Naive thymus-derived CD4-positive, alpha-beta T cell (primary cell): ENCODE results near the gene ITPR1. TPM values are rescaled to one million over a fixed set of nuclear protein-coding genes. Genes with fewer than 3 reads are reported as not detected.

ENCODE experiments used
- ATAC-seq: fragments of 150-1000 bp; cut with Tn5 transposase; 2 replicates; pipeline ENCODE4 v1.10.0; 2021; ENCODE audit warnings: mild to moderate bottlenecking, moderate library complexity
- CTCF ChIA-PET: fragments of 350-600 bp; sonication (Branson Sonifier 250); formaldehyde crosslinking; loops from one replicate; lab custom pipeline; 2021; ENCODE audit warnings: antibody characterized with exemption; lab: Charles Lee
- POLR2A ChIA-PET: fragments of 350-600 bp; sonication (Branson Sonifier 250); formaldehyde crosslinking; loops from one replicate; lab custom pipeline; 2021; ENCODE audit warnings: antibody characterized with exemption, inconsistent platforms; lab: Charles Lee
- DNase-seq, 9 donors: peaks; one replicate each; pipeline versions ENCODE4 v3.0.0 to v3.0.0-alpha.2; 2020 to 2022; ENCODE audit warnings: mixed read lengths in 1 of 9
- H3K27ac ChIP-seq: one replicate; pipeline ENCODE4 v1.7.0; 2013; ENCODE audit warnings: mild to moderate bottlenecking, low read depth, low read length, moderate library complexity
- H3K27me3 ChIP-seq, 2 donors: one replicate each; pipeline ENCODE4 v1.7.0; 2013; ENCODE audit warnings: low read length in 2 of 2, mild to moderate bottlenecking in 2 of 2, moderate library complexity in 2 of 2; ENCODE audit not compliant: control insufficient read depth in 2 of 2, insufficient read depth in 2 of 2
- H3K36me3 ChIP-seq, 3 experiments: 1 replicate in 2 of 3; 2 replicates in 1 of 3; pipeline ENCODE4 v1.7.0; 2013; ENCODE audit warnings: low read length in 3 of 3, mild to moderate bottlenecking in 3 of 3, moderate library complexity in 1 of 3; ENCODE audit not compliant: insufficient read depth in 3 of 3, control insufficient read depth in 2 of 3
- H3K4me1 ChIP-seq, 2 donors: one replicate each; pipeline ENCODE4 v1.7.0; 2013; ENCODE audit warnings: low read length in 2 of 2, mild to moderate bottlenecking in 2 of 2, moderate library complexity in 1 of 2; ENCODE audit not compliant: control insufficient read depth in 2 of 2, insufficient read depth in 2 of 2
- H3K4me3 ChIP-seq: 2 replicates; pipeline ENCODE4 v1.7.0; 2013; ENCODE audit warnings: mild to moderate bottlenecking, low read length
- H3K9me3 ChIP-seq, 3 experiments: 1 replicate in 2 of 3; 2 replicates in 1 of 3; pipeline ENCODE4 v1.7.0; 2013; ENCODE audit warnings: low read length in 3 of 3; ENCODE audit not compliant: control insufficient read depth in 2 of 3
- H3K27ac Mint-ChIP-seq, 9 donors: one replicate each; pipeline ENCODE4 v1.8.0; 2020 to 2022; ENCODE audit warnings: mixed read lengths in 9 of 9, mild to moderate bottlenecking in 8 of 9, moderate library complexity in 5 of 9, inconsistent platforms in 2 of 9
- H3K27me3 Mint-ChIP-seq, 5 donors: one replicate each; pipeline ENCODE4 v1.8.0; 2021 to 2022; ENCODE audit warnings: mixed read lengths in 5 of 5, mild to moderate bottlenecking in 1 of 5
- H3K36me3 Mint-ChIP-seq, 5 donors: one replicate each; pipeline ENCODE4 v1.8.0; 2020 to 2022; ENCODE audit warnings: mixed read lengths in 5 of 5, mild to moderate bottlenecking in 3 of 5, inconsistent platforms in 1 of 5
- H3K4me1 Mint-ChIP-seq, 7 donors: one replicate each; pipeline ENCODE4 v1.8.0; 2020 to 2022; ENCODE audit warnings: mixed read lengths in 7 of 7, mild to moderate bottlenecking in 3 of 7, inconsistent platforms in 1 of 7
- H3K4me3 Mint-ChIP-seq, 10 donors: one replicate each; pipeline ENCODE4 v1.8.0; 2020 to 2022; ENCODE audit warnings: mild to moderate bottlenecking in 10 of 10, mixed read lengths in 10 of 10, moderate library complexity in 6 of 10, inconsistent platforms in 2 of 10
- H3K9me3 Mint-ChIP-seq, 11 donors: one replicate each; pipeline ENCODE4 v1.8.0; 2020 to 2022; ENCODE audit warnings: mixed read lengths in 11 of 11, mild to moderate bottlenecking in 4 of 11, inconsistent platforms in 1 of 11, moderate library complexity in 1 of 11
- intact Hi-C, 2 donors: fragments of 100-400 bp; cut with micrococcal nuclease; formaldehyde crosslinking; loops; one replicate each; pipeline ENCODE4 v1.15.1; 2023
- polyA plus RNA-seq, 2 donors: library from polyadenylated mRNA; unstranded; fragments of 300-500 nt; fragmentation: Illumina TruSeq; gene quantifications; one replicate each; pipeline ENCODE4 v1.2.3, GENCODE V29; 2021
- total RNA-seq, 6 experiments: library from RNA in 5 of 6; stranded (reverse) in 5 of 6; gene quantifications; 1 replicate in 5 of 6; 2 replicates in 1 of 6; pipeline ENCODE4 v1.2.3 and lab custom pipeline; 2021 to 2026

ITPR1 gene
- total and polyA plus RNA-seq, 7 experiments from 2014 or later: 15.1 to 118 (median 83.8) TPM

GRCh38 chr3:4704552-4704951 is 211.4 kb downstream of the ITPR1 start:
- CTCF ChIA-PET: interaction anchor here (0.7 kb wide), 1 partner anchor 325 kb away, joined by 3 read pairs; no protein-coding TSS in a partner anchor
- Mint-ChIP-seq H3K9me3 (peaks cover 0 to 15% (median 0%) of the 10 kb centered on the region in 11 donors), H3K27ac (peak overlapping the region in 6 of 9 donors; percentile 17 to 58 (median 29)), H3K4me3 (no peak overlapping the region), H3K36me3 (peaks cover 28 to 75% (median 64%) of the 10 kb centered on the region in 5 donors), H3K27me3 (no peaks in the 10 kb centered on the region), H3K4me1 (peaks cover 0 to 55% (median 0%) of the 10 kb centered on the region in 7 donors)
- Histone ChIP-seq H3K36me3 (peaks cover 5 to 81% (median 11%) of the 10 kb centered on the region in 3 experiments), H3K4me3 (no peak overlapping the region), H3K9me3 (no peaks in the 10 kb centered on the region), H3K27ac (no peak overlapping the region), H3K27me3 (no peaks in the 10 kb centered on the region), H3K4me1 (no peaks in the 10 kb centered on the region)
- POLR2A ChIA-PET: interaction anchor here (0.7 kb wide), 1 partner anchor 490 kb away, joined by 3 read pairs; no protein-coding TSS in a partner anchor
- no peak for ATAC-seq
- no peak for DNase-seq
- intact Hi-C loops: no loop called here

DNA sequence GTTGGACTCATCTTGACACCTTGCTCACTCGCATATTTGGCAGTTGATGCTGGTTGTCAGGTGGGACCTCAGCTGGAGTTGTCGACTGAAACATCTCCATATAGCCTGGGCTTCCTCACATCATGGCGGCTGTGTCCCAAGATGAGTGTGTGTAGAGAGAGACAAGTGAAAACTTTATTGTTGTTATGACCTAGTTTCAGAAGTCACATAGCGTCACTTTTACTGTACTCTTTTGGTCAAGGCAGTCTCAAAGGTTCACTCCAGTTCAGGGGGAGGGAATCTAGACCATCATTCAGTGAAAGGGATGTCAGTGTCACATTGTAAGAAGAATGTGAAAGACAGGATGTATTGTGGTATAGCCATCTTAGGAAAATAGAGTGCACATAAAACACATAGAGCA is 214.2 kb downstream of the ITPR1 start:
- H3K36me3 Mint-ChIP-seq: peaks cover 22 to 60% (median 51%) of the 10 kb centered on the region in 5 donors
- no peaks in the 10 kb centered on the region for H3K27me3 ChIP-seq
- peaks cover 5 to 62% (median 8%) of the 10 kb centered on the region in 3 experiments for H3K36me3 ChIP-seq
- ChIA-PET POLR2A (no interaction called here), CTCF (no interaction called here)
- ATAC-seq (no peak), DNase-seq (no peak)
- no peaks in the 10 kb centered on the region for H3K27me3 Mint-ChIP-seq
- no peaks in the 10 kb centered on the region for H3K4me1 ChIP-seq
- no peak overlapping the region for H3K4me3 Mint-ChIP-seq
- H3K4me1 Mint-ChIP-seq: peaks cover 0 to 61% (median 0%) of the 10 kb centered on the region in 7 donors
- intact Hi-C loops: no loop called here
- H3K27ac ChIP-seq: no peak overlapping the region
- H3K9me3 ChIP-seq: no peaks in the 10 kb centered on the region
- H3K9me3 Mint-ChIP-seq: peaks cover 0 to 15% (median 0%) of the 10 kb centered on the region in 11 donors
- H3K4me3 ChIP-seq: no peak overlapping the region
- H3K27ac Mint-ChIP-seq: peak overlapping the region in 2 of 9 donors; percentile 43 to 62

DNA sequence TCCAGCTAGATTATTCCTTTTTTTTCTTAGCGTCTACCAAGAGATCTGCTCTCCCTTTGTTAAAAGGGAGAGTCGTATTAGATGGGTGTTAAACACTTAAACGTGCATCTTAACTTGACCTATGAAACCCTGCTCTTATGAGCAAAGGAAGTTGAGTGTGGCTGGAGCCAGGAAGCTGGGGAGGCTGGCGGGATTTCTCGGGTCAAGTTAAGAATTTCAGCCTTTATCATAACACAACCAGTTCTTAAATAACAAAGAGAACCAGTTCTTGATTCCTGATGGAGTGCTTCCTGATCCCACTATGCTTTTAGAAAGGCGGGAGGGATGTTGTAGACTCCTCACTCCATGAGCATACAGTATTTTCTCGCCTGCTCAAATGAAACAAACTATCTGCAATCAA is 215.1 kb downstream of the ITPR1 start:
- H3K36me3 ChIP-seq: peaks cover 3 to 58% (median 15%) of the 10 kb centered on the region in 3 experiments

GRCh38 chr3:4709341-4709740 is 216.2 kb downstream of the ITPR1 start:
- peaks cover 0 to 13% (median 0%) of the 10 kb centered on the region in 11 donors for H3K9me3 Mint-ChIP-seq
- peaks cover 0 to 47% (median 0%) of the 10 kb centered on the region in 7 donors for H3K4me1 Mint-ChIP-seq
- no peak overlapping the region for H3K4me3 Mint-ChIP-seq
- no peak for DNase-seq
- no peaks in the 10 kb centered on the region for H3K27me3 Mint-ChIP-seq
- H3K27ac Mint-ChIP-seq: peak overlapping the region in 1 of 9 donors; percentile 30
- no peak for ATAC-seq
- H3K36me3 ChIP-seq: peaks cover 3 to 61% (median 15%) of the 10 kb centered on the region in 3 experiments
- CTCF ChIA-PET: interaction anchor here (0.6 to 5.6 kb wide), 4 partner anchors 318 to 357 kb away, joined by 3 to 98 read pairs (median 5); no protein-coding TSS in a partner anchor
- no peak overlapping the region for H3K27ac ChIP-seq
- H3K36me3 Mint-ChIP-seq: peaks cover 16 to 61% (median 49%) of the 10 kb centered on the region in 5 donors
- no peaks in the 10 kb centered on the region for H3K27me3 ChIP-seq
- POLR2A ChIA-PET: no interaction called here
- H3K9me3 ChIP-seq: no peaks in the 10 kb centered on the region
- no peaks in the 10 kb centered on the region for H3K4me1 ChIP-seq
- intact Hi-C loops: no loop called here
- no peak overlapping the region for H3K4me3 ChIP-seq

More for the DNA sequence above, 215.1 kb downstream of the ITPR1 start:
- Histone ChIP-seq H3K27me3 (no peaks in the 10 kb centered on the region), H3K27ac (no peak overlapping the region), H3K4me1 (no peaks in the 10 kb centered on the region), H3K9me3 (no peaks in the 10 kb centered on the region), H3K4me3 (no peak overlapping the region)
- H3K36me3 Mint-ChIP-seq: peaks cover 21 to 59% (median 51%) of the 10 kb centered on the region in 5 donors
- no peak for DNase-seq
- no peak overlapping the region for H3K27ac Mint-ChIP-seq
- H3K4me1 Mint-ChIP-seq: peaks cover 0 to 55% (median 0%) of the 10 kb centered on the region in 7 donors
- ChIA-PET CTCF (no interaction called here), POLR2A (no interaction called here)
- no peak for ATAC-seq
- peaks cover 0 to 15% (median 0%) of the 10 kb centered on the region in 11 donors for H3K9me3 Mint-ChIP-seq
- no peaks in the 10 kb centered on the region for H3K27me3 Mint-ChIP-seq
- H3K4me3 Mint-ChIP-seq: no peak overlapping the region
- intact Hi-C loops: no loop called here

DNA sequence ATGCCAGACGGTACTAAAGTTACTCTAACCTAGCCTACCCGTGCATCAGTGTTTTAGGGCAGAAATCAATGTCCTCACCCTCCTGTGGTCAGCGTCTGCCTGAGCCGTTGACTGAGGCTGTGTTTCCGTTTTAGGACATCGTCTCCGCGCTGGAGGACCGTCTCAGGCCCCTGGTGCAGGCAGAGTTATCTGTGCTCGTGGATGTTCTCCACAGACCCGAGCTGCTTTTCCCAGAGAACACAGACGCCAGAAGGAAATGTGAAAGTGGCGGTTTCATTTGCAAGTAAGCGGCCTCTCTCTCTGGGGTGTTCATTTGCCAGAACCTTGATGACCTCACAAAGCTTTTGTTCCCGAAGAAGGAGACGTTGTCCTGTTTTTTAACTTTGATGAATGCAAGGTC is 217.0 kb downstream of the ITPR1 start:
- no peaks in the 10 kb centered on the region for H3K27me3 Mint-ChIP-seq
- H3K36me3 Mint-ChIP-seq: peaks cover 18 to 61% (median 51%) of the 10 kb centered on the region in 5 donors
- Histone ChIP-seq H3K27ac (no peak overlapping the region), H3K4me3 (no peak overlapping the region), H3K4me1 (no peaks in the 10 kb centered on the region), H3K9me3 (no peaks in the 10 kb centered on the region), H3K36me3 (peaks cover 3 to 61% (median 15%) of the 10 kb centered on the region in 3 experiments), H3K27me3 (no peaks in the 10 kb centered on the region)
- ATAC-seq (no peak), DNase-seq (no peak)
- intact Hi-C loops: loop anchor here (2.0 to 10.0 kb wide), 3 partner anchors 195 to 359 kb away; no protein-coding TSS in a partner anchor
- peaks cover 0 to 13% (median 0%) of the 10 kb centered on the region in 11 donors for H3K9me3 Mint-ChIP-seq
- H3K4me3 Mint-ChIP-seq: no peak overlapping the region
- ChIA-PET CTCF (interaction anchor here (0.6 to 5.6 kb wide), 6 partner anchors 269 to 360 kb away, joined by 3 to 98 read pairs (median 8); partner anchors contain the start of gene BHLHE40), POLR2A (no interaction called here)
- peaks cover 0 to 43% (median 0%) of the 10 kb centered on the region in 7 donors for H3K4me1 Mint-ChIP-seq
- no peak overlapping the region for H3K27ac Mint-ChIP-seq

DNA sequence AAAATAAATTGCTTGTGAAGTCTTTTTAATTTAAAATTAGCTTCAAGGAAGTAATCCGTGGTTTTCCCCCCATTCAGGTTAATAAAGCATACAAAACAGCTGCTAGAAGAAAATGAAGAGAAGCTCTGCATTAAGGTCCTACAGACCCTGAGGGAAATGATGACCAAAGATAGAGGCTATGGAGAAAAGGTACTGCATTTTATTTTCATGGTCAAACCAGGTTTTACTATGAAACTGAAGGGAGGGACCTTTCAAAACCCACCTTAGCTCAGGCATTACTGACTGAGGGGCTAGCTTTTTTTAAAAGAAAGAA is 218.5 kb downstream of the ITPR1 start:
- Histone ChIP-seq H3K4me1 (no peaks in the 10 kb centered on the region), H3K9me3 (no peaks in the 10 kb centered on the region), H3K27me3 (no peaks in the 10 kb centered on the region), H3K27ac (no peak overlapping the region), H3K36me3 (peaks cover 3 to 49% (median 10%) of the 10 kb centered on the region in 3 experiments), H3K4me3 (no peak overlapping the region)
- intact Hi-C loops: loop anchor here (1.0 to 10.0 kb wide), 9 partner anchors 111 to 411 kb away; partner anchors contain the start of gene ARL8B (in 1 of the 2)
- ATAC-seq: no peak
- peaks cover 0 to 40% (median 0%) of the 10 kb centered on the region in 7 donors for H3K4me1 Mint-ChIP-seq
- H3K27me3 Mint-ChIP-seq: no peaks in the 10 kb centered on the region
- peak overlapping the region in 1 of 9 donors; percentile 20 for H3K27ac Mint-ChIP-seq
- H3K4me3 Mint-ChIP-seq: no peak overlapping the region
- peaks cover 13 to 49% (median 38%) of the 10 kb centered on the region in 5 donors for H3K36me3 Mint-ChIP-seq
- peaks cover 0 to 6% (median 0%) of the 10 kb centered on the region in 11 donors for H3K9me3 Mint-ChIP-seq
- CTCF ChIA-PET: interaction anchor here (0.6 to 5.6 kb wide), 39 partner anchors 9 to 569 kb away, joined by 3 to 98 read pairs (median 5); partner anchors contain the start of gene BHLHE40
- DNase-seq: peak in 1 of 9 donors; percentile 7
- POLR2A ChIA-PET: interaction anchor here (0.7 kb wide), 2 partner anchors 16 to 33 kb away, joined by 4 to 6 read pairs; no protein-coding TSS in a partner anchor
